ENCODE data around the gene EGLN1.

Gene EGLN1

GRCh38 chr1:231327617-231328016 is 94.5 kb downstream of the EGLN1 start:
- no peak for DNase-seq

GRCh38 chr1:231326248-231326647 is 95.8 kb downstream of the EGLN1 start:
- no peaks in the 10 kb centered on the region for H3K36me3 Mint-ChIP-seq (ENCODE audit: low read depth)
- no peak for DNase-seq
- no peaks in the 10 kb centered on the region for H3K4me1 Mint-ChIP-seq
- H3K27ac Mint-ChIP-seq: no peak overlapping the region
- no peak for TF ChIP-seq CTCF (IDR thresholded peaks at IDR 0.05)
- H3K27me3 Mint-ChIP-seq (ENCODE audit: low read depth, poor library complexity): peaks cover 6% of the 10 kb centered on the region
- H3K9me3 Mint-ChIP-seq: no peaks in the 10 kb centered on the region
- H3K4me3 Mint-ChIP-seq: no peak overlapping the region

More at GRCh38 chr1:231327617-231328016, 94.5 kb downstream of the EGLN1 start:
- Mint-ChIP-seq H3K4me3 (no peak overlapping the region), H3K9me3 (no peaks in the 10 kb centered on the region), H3K36me3 (ENCODE audit: low read depth) (peaks cover 3% of the 10 kb centered on the region), H3K27ac (no peak overlapping the region), H3K27me3 (ENCODE audit: low read depth, poor library complexity) (peaks cover 6% of the 10 kb centered on the region), H3K4me1 (peaks cover 2% of the 10 kb centered on the region)
- TF ChIP-seq CTCF (IDR thresholded peaks at IDR 0.05): no peak

GRCh38 chr1:231324660-231325059 is 97.4 kb downstream of the EGLN1 start:
- Mint-ChIP-seq H3K27me3 (ENCODE audit: low read depth, poor library complexity) (peaks cover 6% of the 10 kb centered on the region), H3K4me1 (no peaks in the 10 kb centered on the region), H3K4me3 (no peak overlapping the region), H3K36me3 (ENCODE audit: low read depth) (no peaks in the 10 kb centered on the region), H3K9me3 (no peaks in the 10 kb centered on the region), H3K27ac (no peak overlapping the region)
- no peak for DNase-seq
- TF ChIP-seq CTCF (IDR thresholded peaks at IDR 0.05): no peak

- no peak for DNase-seq
- peaks cover 6% of the 10 kb centered on the region for H3K27me3 Mint-ChIP-seq (ENCODE audit: low read depth, poor library complexity)
These were observed 99.1 kb downstream of the EGLN1 start for GRCh38 chr1:231322880-231323530.

GRCh38 chr1:231319080-231319479 is 103.0 kb downstream of the EGLN1 start:
- H3K4me3 Mint-ChIP-seq: no peak overlapping the region
- TF ChIP-seq CTCF (IDR thresholded peaks at IDR 0.05): no peak

More at GRCh38 chr1:231322880-231323530, 99.1 kb downstream of the EGLN1 start:
- no peaks in the 10 kb centered on the region for H3K9me3 Mint-ChIP-seq
- H3K4me3 Mint-ChIP-seq: no peak overlapping the region
- no peak overlapping the region for H3K27ac Mint-ChIP-seq
- no peaks in the 10 kb centered on the region for H3K4me1 Mint-ChIP-seq
- peak; percentile 11 for TF ChIP-seq CTCF (IDR thresholded peaks at IDR 0.05)
- H3K36me3 Mint-ChIP-seq (ENCODE audit: low read depth): no peaks in the 10 kb centered on the region

GRCh38 chr1:231318568-231318967 is 103.5 kb downstream of the EGLN1 start:
- no peak overlapping the region for H3K4me3 Mint-ChIP-seq
- no peak for TF ChIP-seq CTCF (IDR thresholded peaks at IDR 0.05)
- H3K27me3 Mint-ChIP-seq (ENCODE audit: low read depth, poor library complexity): peaks cover 16% of the 10 kb centered on the region
- no peak for DNase-seq
- H3K27ac Mint-ChIP-seq: peak overlapping the region; percentile 58
- H3K4me1 Mint-ChIP-seq: no peaks in the 10 kb centered on the region
- no peaks in the 10 kb centered on the region for H3K36me3 Mint-ChIP-seq (ENCODE audit: low read depth)
- H3K9me3 Mint-ChIP-seq: no peaks in the 10 kb centered on the region

More at GRCh38 chr1:231319080-231319479, 103.0 kb downstream of the EGLN1 start:
- Mint-ChIP-seq H3K4me1 (no peaks in the 10 kb centered on the region), H3K27ac (no peak overlapping the region), H3K9me3 (no peaks in the 10 kb centered on the region), H3K27me3 (ENCODE audit: low read depth, poor library complexity) (peaks cover 15% of the 10 kb centered on the region), H3K36me3 (ENCODE audit: low read depth) (no peaks in the 10 kb centered on the region)
- DNase-seq: no peak
